Lower leg skin (tissue), 4 donors: Measurements from ENCODE around the gene DIO3. TPM values are rescaled to one million over a fixed set of nuclear protein-coding genes. Genes with fewer than 3 reads are reported as not detected.

Experiments
- DNase-seq, 2 donors: peaks; one replicate each; pipeline ENCODE4 v3.0.0-alpha.2; 2019; ENCODE audit warnings: low spot score in 2 of 2
- H3K4me3 ChIP-seq: fragments of 200-600 bp; sonication (generic); 2 replicates; pipeline ENCODE4 v1.5.1; 2017; ENCODE audit warnings: mild to moderate bottlenecking, low read depth; ENCODE audit not compliant: poor library complexity, severe bottlenecking
- POLR2A ChIP-seq, 2 donors: fragments of 450-650 bp; IDR thresholded peaks; one replicate each; pipeline ENCODE4 v1.6.1; 2016 to 2017; ENCODE audit warnings: antibody characterized with exemption in 2 of 2, mild to moderate bottlenecking in 1 of 2, moderate library complexity in 1 of 2
- WGBS, 2 donors: methylation state at CpG; one replicate each; pipeline ENCODE4 v1.1.5; 2018; 5-methylcytosine and 5-hydroxymethylcytosine counted together
- intact Hi-C: fragments of 100-400 bp; cut with DNase I; formaldehyde crosslinking; loops from one replicate; pipeline ENCODE4 v1.15.0; 2023; ENCODE audit warnings: low total_unique reads
- total RNA-seq, 4 donors: library from RNA; depleted of rRNA; stranded (reverse); fragments of >200 nt; gene quantifications; one replicate each; pipeline ENCODE4 v1.1.0, GENCODE V29; 2016
- TF ChIP-seq, protein P1 (sequence below), 3 donors: fragments of 450-650 bp; IDR thresholded peaks; one replicate each; pipeline ENCODE4 v1.5.1; 2016; ENCODE audit warnings: antibody characterized with exemption in 3 of 3, mild to moderate bottlenecking in 3 of 3, moderate library complexity in 2 of 3

DIO3 gene
- total RNA-seq, 4 donors from 2014 or later: 2.3 to 3.7 (median 2.7) TPM

DNA sequence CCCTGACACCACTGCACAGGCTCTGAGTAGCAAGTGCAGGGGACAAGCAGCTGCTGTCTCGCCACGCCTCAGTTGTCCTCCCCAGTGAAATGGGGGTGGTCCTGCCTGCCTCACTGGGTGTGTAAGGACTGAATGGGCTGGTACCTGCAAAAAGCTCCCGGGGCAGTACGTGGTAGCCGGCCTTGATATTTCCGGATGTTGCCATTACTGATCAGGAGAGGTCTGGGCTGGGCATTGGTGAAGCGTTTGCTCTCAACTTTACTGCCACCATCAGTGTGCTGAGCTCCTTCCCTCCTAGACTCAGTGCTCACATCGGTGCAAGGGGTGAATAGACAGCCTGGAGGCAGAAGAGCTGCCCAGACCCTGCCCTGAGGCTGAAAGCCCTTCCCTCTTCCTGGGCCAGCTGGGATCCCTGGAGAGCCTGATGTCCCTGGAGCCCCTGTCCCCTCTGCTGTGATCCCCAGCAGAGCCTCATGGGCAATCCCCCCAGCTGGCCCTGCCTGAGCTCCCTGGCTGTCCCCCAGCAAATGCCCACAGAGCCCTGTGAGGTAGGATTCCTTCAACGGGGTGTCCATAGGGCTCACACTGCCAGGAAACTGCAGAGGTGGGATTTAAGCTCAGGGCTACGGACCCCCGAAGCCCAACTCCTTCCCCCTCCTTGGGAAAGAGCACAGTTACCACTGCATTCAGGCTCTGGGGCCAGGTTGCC lies 18.2 kb downstream of the DIO3 start:
- TF ChIP-seq, protein P1, sequence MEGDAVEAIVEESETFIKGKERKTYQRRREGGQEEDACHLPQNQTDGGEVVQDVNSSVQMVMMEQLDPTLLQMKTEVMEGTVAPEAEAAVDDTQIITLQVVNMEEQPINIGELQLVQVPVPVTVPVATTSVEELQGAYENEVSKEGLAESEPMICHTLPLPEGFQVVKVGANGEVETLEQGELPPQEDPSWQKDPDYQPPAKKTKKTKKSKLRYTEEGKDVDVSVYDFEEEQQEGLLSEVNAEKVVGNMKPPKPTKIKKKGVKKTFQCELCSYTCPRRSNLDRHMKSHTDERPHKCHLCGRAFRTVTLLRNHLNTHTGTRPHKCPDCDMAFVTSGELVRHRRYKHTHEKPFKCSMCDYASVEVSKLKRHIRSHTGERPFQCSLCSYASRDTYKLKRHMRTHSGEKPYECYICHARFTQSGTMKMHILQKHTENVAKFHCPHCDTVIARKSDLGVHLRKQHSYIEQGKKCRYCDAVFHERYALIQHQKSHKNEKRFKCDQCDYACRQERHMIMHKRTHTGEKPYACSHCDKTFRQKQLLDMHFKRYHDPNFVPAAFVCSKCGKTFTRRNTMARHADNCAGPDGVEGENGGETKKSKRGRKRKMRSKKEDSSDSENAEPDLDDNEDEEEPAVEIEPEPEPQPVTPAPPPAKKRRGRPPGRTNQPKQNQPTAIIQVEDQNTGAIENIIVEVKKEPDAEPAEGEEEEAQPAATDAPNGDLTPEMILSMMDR (IDR thresholded peaks at IDR 0.05): no peak
- TF ChIP-seq POLR2A (IDR thresholded peaks at IDR 0.05): no peak
- no peak for DNase-seq
- no peak overlapping the region for H3K4me3 ChIP-seq
- 88% methylated on average over 11 of the region's 11 CpGs for WGBS, 2 donors
- intact Hi-C loops: loop anchor here (10.0 kb wide), 1 partner anchor 455 kb away; no protein-coding TSS in a partner anchor

DNA sequence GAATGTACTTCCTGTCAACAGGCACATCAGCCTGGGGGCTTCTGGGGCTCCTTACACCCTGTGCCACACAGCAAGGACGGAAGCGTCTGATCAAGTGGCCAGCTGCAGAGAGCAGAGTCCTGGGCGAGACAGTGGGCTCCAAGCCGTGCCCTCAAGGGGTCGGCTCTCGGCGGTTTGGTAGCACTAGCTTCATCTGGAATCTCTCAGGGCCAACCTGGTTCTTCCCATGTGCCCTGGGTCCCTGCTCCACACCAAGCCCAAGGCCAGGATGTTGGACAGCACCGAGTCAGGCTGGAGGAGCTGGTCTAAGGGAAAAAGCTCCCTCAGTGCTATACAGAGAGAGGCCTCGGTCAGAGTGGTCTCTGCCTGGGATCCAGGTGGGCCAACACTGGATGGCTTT lies 20.5 kb downstream of the DIO3 start:
- H3K4me3 ChIP-seq: no peak overlapping the region
- DNase-seq: no peak
- WGBS, 2 donors: 89 to 94% methylated on average over 9 of the region's 9 CpGs
- TF ChIP-seq, protein P1 (IDR thresholded peaks at IDR 0.05): no peak
- intact Hi-C loops: loop anchor here (10.0 kb wide), 1 partner anchor 457 kb away; no protein-coding TSS in a partner anchor

DNA sequence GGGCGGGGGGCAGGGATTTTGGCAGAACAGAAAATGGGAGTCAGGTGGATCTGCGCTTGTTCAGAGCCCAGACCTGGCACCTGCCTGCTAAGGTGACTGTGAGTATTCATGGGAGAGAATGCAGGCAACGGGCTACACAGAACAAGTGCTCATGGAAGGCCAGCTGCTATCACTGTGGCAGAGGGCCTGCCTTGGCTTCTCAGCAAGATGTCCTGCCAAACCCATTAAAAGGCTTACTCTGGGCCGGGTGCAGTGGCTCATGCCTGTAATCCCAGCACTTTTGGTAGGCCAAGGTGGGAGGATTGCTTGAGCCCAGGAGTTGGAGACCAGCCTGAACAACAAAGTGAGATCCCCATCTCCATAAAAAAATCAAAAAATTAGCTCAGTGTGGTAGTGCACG lies 21.0 kb downstream of the DIO3 start:
- 64 to 69% methylated on average over 5 of the region's 5 CpGs for WGBS, 2 donors
- no peak for DNase-seq
- no peak for TF ChIP-seq POLR2A (IDR thresholded peaks at IDR 0.05)
- TF ChIP-seq, protein P1 (IDR thresholded peaks at IDR 0.05): no peak
- H3K4me3 ChIP-seq: no peak overlapping the region
- intact Hi-C loops: loop anchor here (10.0 kb wide), 1 partner anchor 457 kb away; no protein-coding TSS in a partner anchor

DNA sequence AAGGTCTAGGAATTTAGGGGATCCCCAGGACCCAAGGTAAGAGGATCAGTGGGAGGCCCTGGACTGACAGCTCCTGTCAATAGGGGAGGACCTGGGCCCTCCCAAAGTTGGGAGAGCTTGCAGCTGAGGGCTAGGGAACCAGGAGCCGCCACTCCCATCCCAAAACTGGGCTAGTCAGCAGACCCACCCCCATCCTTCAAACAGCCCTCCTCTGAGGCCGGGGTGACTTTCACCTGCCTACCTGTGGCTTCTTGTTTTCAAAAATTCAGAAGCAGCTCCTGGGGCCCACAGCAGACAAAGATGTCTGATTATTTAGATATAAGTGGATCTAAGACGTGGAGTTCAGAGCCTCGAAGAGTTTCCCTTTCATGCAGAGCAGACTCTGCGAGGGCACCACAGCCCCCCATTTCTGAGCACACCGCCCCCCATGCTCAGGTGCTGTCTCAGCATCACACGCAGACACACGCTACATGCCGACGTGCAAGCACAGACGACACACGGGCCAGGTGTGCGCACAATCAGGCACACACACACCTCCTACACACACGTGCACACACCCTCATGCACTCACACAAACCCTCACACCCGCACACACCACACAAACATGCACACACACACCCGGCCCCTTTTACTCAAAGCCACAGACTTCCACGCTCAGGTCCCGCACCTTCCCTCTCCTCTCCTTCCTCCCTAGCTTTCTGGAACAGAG lies 21.9 kb downstream of the DIO3 start:
- no peak overlapping the region for H3K4me3 ChIP-seq
- TF ChIP-seq, protein P1 (IDR thresholded peaks at IDR 0.05): no peak
- no peak for TF ChIP-seq POLR2A (IDR thresholded peaks at IDR 0.05)
- no peak for DNase-seq
- WGBS, 2 donors: 88 to 89% methylated on average over 18 of the region's 18 CpGs
- intact Hi-C loops: loop anchor here (10.0 kb wide), 1 partner anchor 458 kb away; no protein-coding TSS in a partner anchor

DNA sequence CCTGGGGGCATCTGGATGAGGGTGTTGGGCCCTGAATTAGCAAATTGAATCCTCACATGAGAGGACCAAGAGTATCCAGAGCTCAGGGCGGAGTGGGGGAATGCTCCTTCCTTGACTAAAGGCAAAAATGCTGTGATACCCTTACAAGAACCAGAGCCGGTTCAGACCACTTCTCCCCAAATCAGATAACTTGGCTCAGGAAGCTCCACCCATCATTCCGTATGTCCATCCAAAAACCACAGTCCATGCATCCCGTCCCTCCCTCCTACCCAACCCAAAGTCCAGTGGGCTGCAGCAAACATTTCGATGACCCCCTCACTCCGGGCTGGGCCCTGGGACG lies 22.4 kb downstream of the DIO3 start:
- DNase-seq: no peak
- TF ChIP-seq POLR2A (IDR thresholded peaks at IDR 0.05): no peak
- TF ChIP-seq, protein P1 (IDR thresholded peaks at IDR 0.05): no peak
- WGBS, 2 donors: 61 to 69% methylated on average over 7 of the region's 7 CpGs
- intact Hi-C loops: loop anchor here (10.0 kb wide), 1 partner anchor 459 kb away; no protein-coding TSS in a partner anchor
- H3K4me3 ChIP-seq: no peak overlapping the region
